K562 (cell line): ENCODE results near the gene ANKRD12. TPM values are rescaled to one million over a fixed set of nuclear protein-coding genes. Genes with fewer than 3 reads are reported as not detected.

Experiments used
- ATAC-seq: fragments of 200-7000 bp; cut with Tn5 transposase; 3 replicates; pipeline ENCODE4 v1.9.1; 2020; ENCODE audit warnings: moderate library complexity
- BruUV-seq: library from RNA; stranded (reverse); fragments of 400-500 nt; replicated peaks from 2 replicates; lab custom pipeline; 2021; lab: Mats Ljungman, UMichigan
- CTCF ChIA-PET: fragments of 300-600 bp; formaldehyde crosslinking; extraction: SDS; loops from one replicate; lab custom pipeline; 2021; ENCODE audit warnings: low intra/inter-chr PET ratio; lab: Yijun Ruan, JAX
- POLR2A ChIA-PET: fragments of 300-600, 350-650 bp; sonication (Branson Sonifier 250); formaldehyde crosslinking; extraction: SDS; loops from one replicate; lab custom pipeline; 2021; ENCODE audit warnings: antibody characterized with exemption, inconsistent platforms; lab: Yijun Ruan, JAX
- DNase-seq, 4 experiments: peaks; one replicate each; pipeline versions ENCODE4 v3.0.0 to v3.0.0-alpha.2; 2011 to 2018; ENCODE audit warnings: low spot score in 3 of 4, mixed read lengths in 3 of 4; ENCODE audit errors: extremely low read depth in 1 of 4
- FAIRE-seq: peaks from 2 replicates; lab custom pipeline; 2011; peaks lifted over from hg19 to GRCh38; lab: Jason Lieb, UNC
- H2AFZ ChIP-seq: 2 replicates; pipeline ENCODE4 v1.6.0; 2011; ENCODE audit warnings: low read depth, low read length, control low read depth, inconsistent platforms
- H3K27ac ChIP-seq: fragments of 200-600 bp; 3 replicates; pipeline ENCODE4 v1.8.0; 2011; ENCODE audit warnings: low read depth, mild to moderate bottlenecking, control low read depth, inconsistent platforms, low read length, moderate library complexity, mixed read lengths; ENCODE audit errors: extremely low read depth
- H3K27me3 ChIP-seq, 2 experiments: fragments of 300-600 bp in 1 of 2; 2 replicates in 1 of 2; 3 replicates in 1 of 2; pipeline versions ENCODE4 v1.6.0 to v1.8.0; 2011; ENCODE audit warnings: inconsistent platforms in 2 of 2, low read length in 2 of 2, mild to moderate bottlenecking in 1 of 2, mixed read lengths in 1 of 2, moderate library complexity in 1 of 2; ENCODE audit not compliant: control insufficient read depth in 2 of 2, insufficient read depth in 2 of 2
- H3K36me3 ChIP-seq: fragments of 300-600 bp; 3 replicates; pipeline ENCODE4 v1.8.0; 2011; ENCODE audit warnings: mild to moderate bottlenecking, low read length, inconsistent platforms; ENCODE audit not compliant: control insufficient read depth, insufficient read depth
- H3K4me1 ChIP-seq, 2 experiments: fragments of 200-600 bp in 1 of 2; replicated peaks in 1 of 2; 2 replicates in 1 of 2; 3 replicates in 1 of 2; pipeline versions ENCODE4 v1.5.1 to v1.8.0; 2011; ENCODE audit warnings: inconsistent platforms in 2 of 2, low read length in 2 of 2, mild to moderate bottlenecking in 1 of 2, mixed read lengths in 1 of 2, moderate library complexity in 1 of 2; ENCODE audit not compliant: control insufficient read depth in 2 of 2, insufficient read depth in 2 of 2
- H3K4me2 ChIP-seq: 2 replicates; pipeline ENCODE4 v1.6.1; 2011; ENCODE audit warnings: low read length, control low read depth, inconsistent platforms, mixed read lengths; ENCODE audit not compliant: insufficient read depth
- H3K4me3 ChIP-seq: fragments of 200-600 bp; sonication (generic), shearing (Covaris generic); 2 replicates; pipeline ENCODE4 v1.5.1; 2016; ENCODE audit warnings: control low read depth, inconsistent platforms
- H3K79me2 ChIP-seq: fragments of 200-600 bp; 3 replicates; pipeline ENCODE4 v1.8.0; 2011; ENCODE audit warnings: low read length, inconsistent platforms; ENCODE audit not compliant: control insufficient read depth, insufficient read depth
- H3K9ac ChIP-seq, 2 experiments: 2 replicates each; pipeline versions ENCODE4 v1.6.0 to v1.6.1; 2011; ENCODE audit warnings: low read depth in 2 of 2, low read length in 2 of 2, control low read depth in 1 of 2, inconsistent platforms in 1 of 2, mild to moderate bottlenecking in 1 of 2, mixed read lengths in 1 of 2; ENCODE audit not compliant: insufficient read depth in 1 of 2
- H3K9me1 ChIP-seq: one replicate; pipeline ENCODE4 v1.6.0; 2011; ENCODE audit warnings: inconsistent platforms, mild to moderate bottlenecking, low read length, moderate library complexity; ENCODE audit not compliant: control insufficient read depth, insufficient read depth
- H3K9me3 ChIP-seq: replicated peaks from 2 replicates; pipeline ENCODE4 v1.5.1; 2011; ENCODE audit warnings: low read depth, low read length, inconsistent platforms; ENCODE audit not compliant: control insufficient read depth, insufficient read depth
- H4K20me1 ChIP-seq: replicated peaks from 2 replicates; pipeline ENCODE4 v1.6.1; 2011; ENCODE audit warnings: low read length, inconsistent platforms, mixed read lengths; ENCODE audit not compliant: control insufficient read depth, insufficient read depth
- DMBX1 ChIP-seq: fragments of 250-450 bp; sonication (Bioruptor Pico); IDR thresholded peaks from 2 replicates; pipeline ENCODE4 v1.8.0; 2022; ENCODE audit warnings: inconsistent platforms, mild to moderate bottlenecking, moderate library complexity, borderline replicate concordance
- ERF ChIP-seq: fragments of 450-650 bp; formaldehyde crosslinking; IDR thresholded peaks from 2 replicates; pipeline ENCODE4 v1.4.0; 2020; ENCODE audit warnings: mild to moderate bottlenecking, mixed read lengths
- GTF2A2 ChIP-seq: IDR thresholded peaks from 2 replicates; pipeline ENCODE4 v1.6.1; 2016; ENCODE audit warnings: mild to moderate bottlenecking, missing genetic modification characterization, missing compliant biosample characterization
- HMGN3 ChIP-seq: IDR thresholded peaks from 2 replicates; pipeline ENCODE4 v1.6.1; 2011; ENCODE audit warnings: borderline replicate concordance, low read depth, mild to moderate bottlenecking, mixed read lengths, low read length; ENCODE audit not compliant: insufficient read length; ENCODE audit errors: extremely low read depth
- KDM5B ChIP-seq: fragments of 200-600 bp; sonication (generic); IDR thresholded peaks from 2 replicates; pipeline ENCODE4 v1.6.1; 2012; ENCODE audit warnings: low read depth, mild to moderate bottlenecking, moderate library complexity, low read length, control low read depth, inconsistent platforms; ENCODE audit not compliant: insufficient replicate concordance
- NCOA4 ChIP-seq: fragments of 450-650 bp; IDR thresholded peaks from 2 replicates; pipeline ENCODE4 v1.6.1; 2018; ENCODE audit warnings: mild to moderate bottlenecking; ENCODE audit not compliant: partially characterized antibody
- POLR2G ChIP-seq: fragments of 200-400 bp; formaldehyde crosslinking; IDR thresholded peaks from 2 replicates; pipeline ENCODE4 v1.6.1; 2017; ENCODE audit warnings: low read depth, mild to moderate bottlenecking, antibody characterized with exemption, low read length, moderate library complexity
- RBFOX2 ChIP-seq: fragments of 200-400 bp; formaldehyde crosslinking; IDR thresholded peaks from 2 replicates; pipeline ENCODE4 v1.6.1; 2017; ENCODE audit warnings: low read depth, mild to moderate bottlenecking, low read length, moderate library complexity
- SIN3B ChIP-seq: fragments of 450-650 bp; IDR thresholded peaks from 2 replicates; pipeline ENCODE4 v1.6.1; 2017; ENCODE audit warnings: low read depth, mild to moderate bottlenecking, moderate library complexity
- SP1 ChIP-seq: sonication (generic); formaldehyde crosslinking; IDR thresholded peaks from 2 replicates; pipeline ENCODE4 v1.8.1; 2022; ENCODE audit warnings: mild to moderate bottlenecking, missing genetic modification reagents
- WGBS: fragments of 100-300 bp; shearing (Covaris generic); methylation state at CpG from one replicate; pipeline ENCODE4 v1.1.6; 2016; ENCODE audit warnings: low coverage, mixed read lengths; ENCODE audit not compliant: insufficient coverage; ENCODE audit errors: missing lambda C conversion rate; 5-methylcytosine and 5-hydroxymethylcytosine counted together
- in situ Hi-C: fragments of 300-500 bp; cut with MboI; formaldehyde crosslinking; loops from 4 replicates; pipeline ENCODE4 v1.15.0; 2018; ENCODE audit warnings: inconsistent platforms, mixed read lengths
- intact Hi-C: fragments of 100-400 bp; cut with micrococcal nuclease; formaldehyde crosslinking; loops from 2 replicates; pipeline ENCODE4 v1.14.2; 2022
- polyA plus RNA-seq, 8 experiments: library from polyadenylated mRNA; depleted of rRNA in 4 of 8; stranded (reverse) in 5 of 8; unstranded in 3 of 8; fragments of >200 nt; fragmentation: Nextera tagmentation in 2 of 8; fragmentation: Illumina TruSeq in 1 of 8; extraction: Ambion mirVana in 2 of 8; extraction: Trizol in 1 of 8; gene quantifications; 2 replicates each; pipeline versions ENCODE4 v1.2.1 to v1.2.3, GENCODE V29; 2011 to 2014; ENCODE audit warnings: inconsistent platforms in 1 of 8, missing spikeins in 1 of 8
- total RNA-seq, 7 experiments: library from RNA; depleted of rRNA in 6 of 7; stranded (reverse); fragments of >200 nt in 6 of 7; fragmentation: Illumina TruSeq in 2 of 7; extraction: Trizol in 2 of 7; gene quantifications; 2 replicates each; pipeline versions ENCODE4 v1.2.1 to v1.2.3, GENCODE V29; 2011 to 2021; ENCODE audit warnings: low replicate concordance in 1 of 7
- TF ChIP-seq, protein P1 (sequence below): fragments of 450-650 bp; IDR thresholded peaks from 2 replicates; pipeline ENCODE4 v1.6.1; 2017; ENCODE audit warnings: antibody characterized with exemption
- TF ChIP-seq, protein P2 (sequence below): fragments of 200-800 bp; sonication (Bioruptor generic); IDR thresholded peaks from 2 replicates; pipeline ENCODE4 v1.6.1; 2017; ENCODE audit warnings: missing genetic modification characterization, missing compliant biosample characterization
- TF ChIP-seq, protein P3 (sequence below): fragments of 450-650 bp; IDR thresholded peaks from 2 replicates; pipeline ENCODE4 v1.7.0; 2016; ENCODE audit warnings: borderline replicate concordance

The ANKRD12 gene
- total and polyA plus RNA-seq, 9 of the 15 experiments (the other 6 are each of a cell fraction or from before 2014, with no cell fraction given), result 6.6 to 28.2 (median 16.0) TPM

DNA sequence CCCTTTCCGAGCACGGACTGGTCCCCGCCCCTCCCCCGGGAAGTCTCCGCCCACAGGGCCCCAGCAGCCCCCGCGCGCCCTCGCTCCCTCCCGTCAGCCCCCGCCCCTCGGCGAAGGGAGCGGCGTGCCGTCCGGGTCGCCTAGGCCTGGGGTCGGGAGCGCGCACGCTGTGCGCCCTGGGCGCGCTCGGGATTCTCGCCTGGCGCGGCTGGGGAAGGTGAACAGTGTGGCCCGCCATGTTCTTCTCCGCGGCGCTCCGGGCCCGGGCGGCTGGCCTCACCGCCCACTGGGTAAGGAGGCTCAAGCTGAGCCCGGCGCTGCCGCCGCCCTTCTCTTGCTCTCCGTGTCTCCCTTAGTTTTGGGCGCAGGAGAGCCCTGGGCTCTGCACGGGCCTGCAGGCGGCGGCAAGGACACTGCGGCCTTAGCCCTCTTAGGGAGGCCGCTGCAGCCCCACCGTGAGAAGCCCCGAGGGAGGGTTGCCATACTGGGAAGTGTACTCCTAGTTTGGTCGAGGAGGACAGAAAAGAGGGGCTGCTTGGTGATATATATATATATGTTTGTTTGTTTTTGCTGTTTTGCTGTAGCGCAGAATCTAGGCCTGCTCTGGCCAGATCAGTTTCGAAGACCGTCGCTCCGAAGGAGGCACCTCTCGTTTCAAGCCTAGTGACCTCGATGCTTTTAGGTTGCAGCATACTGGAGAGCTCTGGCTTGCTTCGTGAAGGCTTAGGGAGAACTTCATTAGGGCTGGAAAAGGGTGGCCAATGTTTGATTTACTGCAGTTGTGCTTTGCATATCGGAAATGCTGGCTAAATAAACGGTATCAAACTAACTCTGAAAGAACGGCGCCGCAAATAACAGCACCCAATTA is 33.8 kb upstream of the ANKRD12 start, which contains the start of gene NDUFV2:
NDUFV2 (plus strand) TSS at position 192 of the 868 bp plus-strand sequence; CDS start at position 237, 45 bp downstream.
- Histone ChIP-seq H2AFZ (peak within 1 kb of the TSS; percentile 83), H3K27me3 (no peaks in the 10 kb centered on the region), H3K36me3 (peaks cover 40% of the 10 kb centered on the region), H3K9me1 (no peaks in the 10 kb centered on the region), H3K4me1 (peaks cover 5 to 19% of the 10 kb centered on the region in 2 experiments), H4K20me1 (peaks cover 33% of the 10 kb centered on the region), H3K4me2 (peak within 1 kb of the TSS; percentile 84), H3K4me3 (peak within 1 kb of the TSS; percentile 51), H3K79me2 (peaks cover 65% of the 10 kb centered on the region), H3K27ac (peak within 1 kb of the TSS; percentile 80), H3K9ac (peak within 1 kb of the TSS; percentile 82 to 92), H3K9me3 (no peaks in the 10 kb centered on the region)
- in situ Hi-C loops, result no loop called here
- CTCF ChIA-PET, result no interaction called here
- FAIRE-seq (peak; percentile 65), DNase-seq (peak; percentile 99 to 100 (median 100)), ATAC-seq (peak; percentile 90)
- WGBS, result under 1% methylated on average over 49 of the region's 64 CpGs
- intact Hi-C loops, result loop anchor here (2.0 kb wide), 2 partner anchors 20 to 34 kb away; partner anchors contain the start of gene ANKRD12
- no TSS peak for BruUV-seq
- POLR2A ChIA-PET, result interaction anchor here (0.6 to 4.6 kb wide), 11 partner anchors 7 to 395 kb away, joined by 3 to 53 read pairs (median 5); no protein-coding TSS in a partner anchor
- TF ChIP-seq DMBX1 (CRISPR knock-in tag), result peak; percentile 68; the same call in 1 of the 2 replicates
- peak; percentile 70 for TF ChIP-seq KDM5B
- peak; percentile 85; the same call in 1 of the 2 replicates for TF ChIP-seq SP1 (CRISPR knock-in tag)
- TF ChIP-seq SIN3B, result peak; percentile 79
- no peak for TF ChIP-seq NCOA4
- TF ChIP-seq POLR2G, result peak; percentile 97
- TF ChIP-seq RBFOX2, result peak; percentile 96
- peak; percentile 75 for TF ChIP-seq HMGN3
- TF ChIP-seq, protein P1, sequence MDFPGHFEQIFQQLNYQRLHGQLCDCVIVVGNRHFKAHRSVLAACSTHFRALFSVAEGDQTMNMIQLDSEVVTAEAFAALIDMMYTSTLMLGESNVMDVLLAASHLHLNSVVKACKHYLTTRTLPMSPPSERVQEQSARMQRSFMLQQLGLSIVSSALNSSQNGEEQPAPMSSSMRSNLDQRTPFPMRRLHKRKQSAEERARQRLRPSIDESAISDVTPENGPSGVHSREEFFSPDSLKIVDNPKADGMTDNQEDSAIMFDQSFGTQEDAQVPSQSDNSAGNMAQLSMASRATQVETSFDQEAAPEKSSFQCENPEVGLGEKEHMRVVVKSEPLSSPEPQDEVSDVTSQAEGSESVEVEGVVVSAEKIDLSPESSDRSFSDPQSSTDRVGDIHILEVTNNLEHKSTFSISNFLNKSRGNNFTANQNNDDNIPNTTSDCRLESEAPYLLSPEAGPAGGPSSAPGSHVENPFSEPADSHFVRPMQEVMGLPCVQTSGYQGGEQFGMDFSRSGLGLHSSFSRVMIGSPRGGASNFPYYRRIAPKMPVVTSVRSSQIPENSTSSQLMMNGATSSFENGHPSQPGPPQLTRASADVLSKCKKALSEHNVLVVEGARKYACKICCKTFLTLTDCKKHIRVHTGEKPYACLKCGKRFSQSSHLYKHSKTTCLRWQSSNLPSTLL, result no peak
- TF ChIP-seq, protein P2, sequence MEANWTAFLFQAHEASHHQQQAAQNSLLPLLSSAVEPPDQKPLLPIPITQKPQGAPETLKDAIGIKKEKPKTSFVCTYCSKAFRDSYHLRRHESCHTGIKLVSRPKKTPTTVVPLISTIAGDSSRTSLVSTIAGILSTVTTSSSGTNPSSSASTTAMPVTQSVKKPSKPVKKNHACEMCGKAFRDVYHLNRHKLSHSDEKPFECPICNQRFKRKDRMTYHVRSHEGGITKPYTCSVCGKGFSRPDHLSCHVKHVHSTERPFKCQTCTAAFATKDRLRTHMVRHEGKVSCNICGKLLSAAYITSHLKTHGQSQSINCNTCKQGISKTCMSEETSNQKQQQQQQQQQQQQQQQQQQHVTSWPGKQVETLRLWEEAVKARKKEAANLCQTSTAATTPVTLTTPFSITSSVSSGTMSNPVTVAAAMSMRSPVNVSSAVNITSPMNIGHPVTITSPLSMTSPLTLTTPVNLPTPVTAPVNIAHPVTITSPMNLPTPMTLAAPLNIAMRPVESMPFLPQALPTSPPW (CRISPR knock-in tag), result peak; percentile 97
- TF ChIP-seq, protein P3, sequence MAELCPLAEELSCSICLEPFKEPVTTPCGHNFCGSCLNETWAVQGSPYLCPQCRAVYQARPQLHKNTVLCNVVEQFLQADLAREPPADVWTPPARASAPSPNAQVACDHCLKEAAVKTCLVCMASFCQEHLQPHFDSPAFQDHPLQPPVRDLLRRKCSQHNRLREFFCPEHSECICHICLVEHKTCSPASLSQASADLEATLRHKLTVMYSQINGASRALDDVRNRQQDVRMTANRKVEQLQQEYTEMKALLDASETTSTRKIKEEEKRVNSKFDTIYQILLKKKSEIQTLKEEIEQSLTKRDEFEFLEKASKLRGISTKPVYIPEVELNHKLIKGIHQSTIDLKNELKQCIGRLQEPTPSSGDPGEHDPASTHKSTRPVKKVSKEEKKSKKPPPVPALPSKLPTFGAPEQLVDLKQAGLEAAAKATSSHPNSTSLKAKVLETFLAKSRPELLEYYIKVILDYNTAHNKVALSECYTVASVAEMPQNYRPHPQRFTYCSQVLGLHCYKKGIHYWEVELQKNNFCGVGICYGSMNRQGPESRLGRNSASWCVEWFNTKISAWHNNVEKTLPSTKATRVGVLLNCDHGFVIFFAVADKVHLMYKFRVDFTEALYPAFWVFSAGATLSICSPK, result no peak
- peak; percentile 57; the same call in 1 of the 2 replicates for TF ChIP-seq GTF2A2
- TF ChIP-seq ERF (CRISPR knock-in tag), result peak; percentile 77
